NCI-H128 (cell line): ENCODE results near the gene TTLL5.
"Not testable (repeated sequence)": the region's sequence is repeated elsewhere in the genome, so short reads cannot be mapped to it uniquely, and the experiment has no call there.

Source experiments
- DNase-seq: peaks from one replicate; lab custom pipeline; 2025; ENCODE audit not compliant: unreplicated experiment; lab: John Stamatoyannopoulos, UW

Gene TTLL5

GRCh38 chr14:75906680-75907280 lies 245.7 kb downstream of the TTLL5 start:
- DNase-seq: no peak

DNA sequence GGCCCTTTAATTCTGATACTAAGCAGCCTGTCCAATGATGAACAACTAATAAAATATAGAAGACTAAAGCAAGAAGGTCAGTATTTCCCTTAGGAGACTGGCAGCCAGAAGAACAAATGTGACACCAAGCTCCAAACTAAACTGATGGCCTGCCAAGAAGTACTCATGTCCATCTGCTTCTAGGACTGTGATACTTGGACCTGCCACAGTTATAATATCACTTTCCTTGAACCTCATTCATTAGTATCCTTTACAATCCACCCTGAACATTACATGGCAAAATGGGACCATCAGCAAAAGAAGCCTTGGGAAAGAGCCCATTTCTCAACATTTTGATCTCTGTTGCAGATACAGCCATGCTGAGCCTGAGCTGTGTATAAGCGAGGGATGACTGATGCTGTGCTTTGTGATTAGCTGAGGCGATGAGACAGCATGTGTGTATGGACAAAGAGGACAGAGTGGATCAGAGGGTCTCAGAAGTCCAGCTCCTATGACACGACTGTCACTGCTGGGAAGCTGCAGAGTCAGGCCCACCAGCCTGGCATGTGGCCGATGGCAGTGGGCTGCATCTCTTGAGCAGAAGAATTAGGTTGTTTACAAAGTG lies 246.8 kb downstream of the TTLL5 start:
- DNase-seq: no peak

DNA sequence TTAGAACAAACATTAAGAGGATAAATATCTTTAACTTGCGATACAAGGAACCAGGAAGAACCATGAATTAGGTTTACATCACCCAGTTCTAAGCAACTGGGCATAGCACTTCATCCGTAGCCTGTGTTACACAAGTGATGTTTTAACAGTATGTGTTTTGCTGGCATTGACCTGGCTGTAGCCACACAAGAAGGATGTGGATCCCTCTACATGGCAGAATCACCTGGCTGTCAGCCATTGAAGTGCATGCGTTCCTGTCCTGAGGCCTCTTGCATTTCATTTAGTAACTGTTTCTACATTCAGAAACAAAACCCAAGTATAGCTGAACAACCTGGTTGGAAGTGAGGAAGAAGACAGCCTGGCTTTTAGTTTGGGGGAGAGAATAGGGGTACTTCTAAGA lies 248.6 kb downstream of the TTLL5 start:
- no peak for DNase-seq

DNA sequence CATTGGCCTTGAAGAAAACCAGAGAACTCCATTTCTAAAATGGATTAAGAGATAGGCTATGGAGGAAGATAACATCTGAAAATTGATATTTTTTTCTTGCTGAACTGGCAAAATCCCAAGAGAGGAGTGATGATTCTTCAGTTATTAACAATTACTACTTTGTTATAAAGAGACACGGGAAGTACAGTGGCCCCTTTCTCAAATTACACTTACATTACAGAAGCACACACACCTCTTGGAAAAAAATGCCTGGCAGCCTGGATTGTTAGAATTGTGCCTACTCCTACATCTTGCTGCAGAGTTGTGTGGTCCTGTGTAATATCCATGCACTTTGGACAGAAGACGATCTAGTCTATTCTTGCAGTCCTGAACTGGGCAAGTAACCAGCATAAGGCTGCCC lies 249.0 kb downstream of the TTLL5 start:
- no peak for DNase-seq

GRCh38 chr14:75911883-75912282 lies 250.8 kb downstream of the TTLL5 start:
- no peak for DNase-seq

GRCh38 chr14:75913183-75913582 lies 252.1 kb downstream of the TTLL5 start:
- DNase-seq: no peak

- DNase-seq: no peak
Observed at GRCh38 chr14:75915045-75915444, 254.0 kb downstream of the TTLL5 start.

- no peak for DNase-seq
Observed at GRCh38 chr14:75917322-75917945, 256.4 kb downstream of the TTLL5 start.

- DNase-seq: no peak
Observed at GRCh38 chr14:75917946-75918335, 256.9 kb downstream of the TTLL5 start.

DNA sequence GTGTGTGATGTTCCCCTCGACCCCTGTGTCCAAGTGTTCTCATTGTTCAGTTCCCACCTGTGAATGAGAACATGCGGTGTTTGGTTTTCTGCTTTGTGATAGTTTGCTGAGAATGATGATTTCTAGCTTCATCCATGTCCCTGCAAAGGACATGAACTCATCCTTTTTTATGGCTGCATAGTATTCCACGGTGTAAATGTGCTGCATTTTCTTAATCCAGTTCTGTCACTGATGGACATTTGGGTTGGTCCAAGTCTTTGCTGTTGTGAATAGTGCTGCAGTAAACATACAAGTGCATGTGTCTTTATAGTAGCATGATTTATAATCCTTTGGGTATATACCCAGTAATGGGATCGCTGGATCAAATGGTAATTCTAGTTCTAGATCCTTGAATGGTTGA lies 259.4 kb downstream of the TTLL5 start:
- DNase-seq: not testable (repeated sequence)

DNA sequence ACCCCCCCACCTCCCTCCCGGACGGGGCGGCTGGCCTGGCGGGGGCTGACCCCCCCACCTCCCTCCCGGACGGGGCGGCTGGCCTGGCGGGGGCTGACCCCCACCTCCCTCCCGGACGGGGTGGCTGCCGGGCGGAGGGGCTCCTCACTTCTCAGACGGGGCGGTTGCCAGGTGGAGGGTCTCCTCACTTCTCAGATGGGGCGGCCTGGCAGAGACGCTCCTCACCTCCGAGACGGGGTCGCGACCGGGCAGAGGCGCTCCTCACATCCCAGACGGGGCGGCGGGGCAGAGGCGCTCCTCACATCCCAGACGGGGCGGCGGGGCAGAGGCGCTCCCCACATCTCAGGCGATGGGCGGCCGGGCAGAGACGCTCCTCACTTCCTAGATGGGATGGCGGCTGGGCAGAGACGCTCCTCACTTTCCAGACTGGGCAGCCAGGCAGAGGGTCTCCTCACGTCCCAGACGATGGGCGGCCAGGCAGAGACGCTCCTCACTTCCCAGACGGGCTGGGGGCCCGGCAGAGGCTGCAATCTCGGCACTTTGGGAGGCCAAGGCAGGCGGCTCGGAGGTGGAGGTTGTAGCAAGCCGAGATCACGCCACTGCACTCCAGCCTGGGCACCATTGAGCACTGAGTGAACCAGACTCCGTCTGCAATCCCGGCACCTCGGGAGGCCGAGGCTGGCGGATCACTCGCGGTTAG lies 264.2 kb downstream of the TTLL5 start:
- not testable (repeated sequence) for DNase-seq

GRCh38 chr14:75926431-75927115 lies 265.5 kb downstream of the TTLL5 start:
- no peak for DNase-seq

DNA sequence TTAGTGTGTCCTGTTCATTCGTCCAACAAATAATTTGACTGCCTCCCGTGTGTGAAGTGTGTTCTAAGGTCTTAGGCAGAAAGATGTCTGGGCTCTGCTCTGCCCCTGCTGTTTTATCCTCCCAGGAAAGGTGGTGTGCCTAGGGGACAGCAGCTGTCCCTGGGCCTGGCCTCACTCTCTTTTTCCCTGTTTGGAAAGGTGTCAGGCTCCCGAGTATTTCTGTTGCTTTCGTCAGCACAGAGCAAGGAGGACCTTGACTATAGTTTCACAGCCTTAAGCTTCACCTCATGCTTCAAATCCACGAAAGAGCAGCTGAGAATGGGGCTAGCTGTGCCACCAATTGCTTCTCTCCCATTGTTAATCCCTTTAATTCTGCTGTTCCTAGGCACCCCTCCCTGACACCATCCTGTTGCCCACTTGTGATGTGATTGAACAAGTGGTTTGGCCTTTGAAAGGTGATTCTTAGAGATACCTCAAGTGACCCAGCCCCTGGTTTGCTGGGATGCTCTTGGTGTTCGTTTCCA lies 266.6 kb downstream of the TTLL5 start:
- DNase-seq: no peak

- DNase-seq: no peak
Observed at GRCh38 chr14:75928690-75929181, 267.7 kb downstream of the TTLL5 start.

GRCh38 chr14:75933712-75934296 lies 272.8 kb downstream of the TTLL5 start:
- DNase-seq: no peak

- no peak for DNase-seq
Observed at GRCh38 chr14:75934998-75935628, 274.1 kb downstream of the TTLL5 start.

DNA sequence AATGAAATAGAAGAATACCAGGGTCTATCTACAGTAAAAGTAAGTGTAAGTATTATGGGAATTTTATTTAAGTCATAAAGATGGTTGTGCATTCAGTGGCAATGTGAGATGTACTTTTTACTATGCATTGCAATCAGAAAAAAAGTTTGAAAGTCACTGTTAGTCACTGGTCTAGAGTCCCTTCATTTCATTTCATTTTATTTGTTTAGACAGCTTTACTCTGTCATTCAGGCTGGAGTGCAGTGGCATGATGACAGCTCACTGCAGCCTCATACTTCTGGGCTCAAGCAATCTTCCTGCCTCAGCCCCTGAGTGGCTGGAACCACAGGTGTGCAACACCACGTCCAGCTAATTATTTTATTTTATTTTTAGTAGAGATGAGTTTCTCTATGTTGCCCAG lies 278.2 kb downstream of the TTLL5 start:
- DNase-seq: no peak

- no peak for DNase-seq
Observed at GRCh38 chr14:75941030-75941429, 280.0 kb downstream of the TTLL5 start.

- no peak for DNase-seq
Observed at GRCh38 chr14:75944607-75945241, 283.7 kb downstream of the TTLL5 start.

DNA sequence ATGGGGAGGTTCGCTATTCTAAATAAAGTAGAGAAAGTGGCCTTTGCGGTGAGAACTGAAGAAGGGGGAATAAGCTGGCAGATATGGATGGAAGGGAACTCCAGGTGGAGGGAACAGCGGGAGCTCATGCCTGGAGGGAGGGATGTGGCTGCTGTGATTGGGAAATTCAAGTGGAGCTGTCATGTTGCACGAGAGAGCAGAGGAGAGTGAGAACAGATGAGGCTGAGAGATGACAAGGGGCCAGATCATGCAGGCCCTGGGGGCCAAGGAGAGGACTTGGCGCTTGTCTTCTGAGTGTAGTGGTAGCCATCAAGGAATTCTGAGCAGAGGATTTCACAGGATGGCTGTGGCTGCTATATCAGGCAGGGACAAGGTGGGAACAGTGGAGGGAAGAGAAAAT lies 285.7 kb downstream of the TTLL5 start:
- no peak for DNase-seq
